ENCODE measurements around the gene NGF.

- no peak for TF ChIP-seq POLR2A (IDR thresholded peaks at IDR 0.05)
- TF ChIP-seq CTCF (IDR thresholded peaks at IDR 0.05), result no peak
Observed at GRCh38 chr1:115295904-115296696, 41.9 kb downstream of the NGF start.

All from adrenal gland (tissue), 5 donors.